Measurements from ENCODE around the gene MIAT.
A peak's percentile ranks its signal among the peaks of the same experiment; 100 is the strongest.
"Not testable (repeated sequence)": the region's sequence is repeated elsewhere in the genome, so short reads cannot be mapped to it uniquely, and the experiment has no call there.

The MIAT gene

GRCh38 chr22:26656891-26657851, at the start of gene MIAT:
TSS of gene MIAT (plus strand) at chr22:26657588.
- no peaks in the 10 kb centered on the region for H3K36me3 Mint-ChIP-seq
- peak within 1 kb of the TSS; percentile 90 for H3K4me3 Mint-ChIP-seq
- H3K27me3 Mint-ChIP-seq: no peaks in the 10 kb centered on the region
- peak within 1 kb of the TSS; percentile 35 for H3K27ac Mint-ChIP-seq
- H3K4me1 Mint-ChIP-seq: peaks cover 26% of the 10 kb centered on the region
- no peaks in the 10 kb centered on the region for H3K9me3 Mint-ChIP-seq

GRCh38 chr22:26608129-26608528, 49.3 kb upstream of the MIAT start:
- no peaks in the 10 kb centered on the region for H3K36me3 Mint-ChIP-seq
- H3K4me3 Mint-ChIP-seq: no peak overlapping the region
- H3K9me3 Mint-ChIP-seq: no peaks in the 10 kb centered on the region
- H3K4me1 Mint-ChIP-seq: peaks cover 5% of the 10 kb centered on the region
- H3K27ac Mint-ChIP-seq: no peak overlapping the region
- H3K27me3 Mint-ChIP-seq: no peaks in the 10 kb centered on the region

GRCh38 chr22:26609287-26609686, 48.1 kb upstream of the MIAT start:
- no peak overlapping the region for H3K27ac Mint-ChIP-seq
- no peaks in the 10 kb centered on the region for H3K27me3 Mint-ChIP-seq
- H3K4me3 Mint-ChIP-seq: no peak overlapping the region
- no peaks in the 10 kb centered on the region for H3K9me3 Mint-ChIP-seq
- H3K4me1 Mint-ChIP-seq: peaks cover 5% of the 10 kb centered on the region
- no peaks in the 10 kb centered on the region for H3K36me3 Mint-ChIP-seq

GRCh38 chr22:26610072-26610958, 47.1 kb upstream of the MIAT start:
- Mint-ChIP-seq H3K9me3 (no peaks in the 10 kb centered on the region), H3K4me1 (peaks cover 5% of the 10 kb centered on the region), H3K27me3 (no peaks in the 10 kb centered on the region), H3K36me3 (no peaks in the 10 kb centered on the region), H3K4me3 (no peak overlapping the region), H3K27ac (no peak overlapping the region)

GRCh38 chr22:26610996-26611395, 46.4 kb upstream of the MIAT start:
- H3K4me1 Mint-ChIP-seq: peaks cover 5% of the 10 kb centered on the region
- no peak overlapping the region for H3K27ac Mint-ChIP-seq
- no peaks in the 10 kb centered on the region for H3K36me3 Mint-ChIP-seq
- no peaks in the 10 kb centered on the region for H3K9me3 Mint-ChIP-seq
- no peaks in the 10 kb centered on the region for H3K27me3 Mint-ChIP-seq
- no peak overlapping the region for H3K4me3 Mint-ChIP-seq

GRCh38 chr22:26612652-26613051, 44.7 kb upstream of the MIAT start:
- no peaks in the 10 kb centered on the region for H3K27me3 Mint-ChIP-seq
- H3K4me1 Mint-ChIP-seq: peaks cover 5% of the 10 kb centered on the region
- no peak overlapping the region for H3K27ac Mint-ChIP-seq
- H3K9me3 Mint-ChIP-seq: no peaks in the 10 kb centered on the region
- H3K4me3 Mint-ChIP-seq: no peak overlapping the region
- H3K36me3 Mint-ChIP-seq: no peaks in the 10 kb centered on the region

- not testable (repeated sequence) for H3K4me3 Mint-ChIP-seq, H3K27ac Mint-ChIP-seq, H3K36me3 Mint-ChIP-seq, H3K4me1 Mint-ChIP-seq, H3K27me3 Mint-ChIP-seq, H3K9me3 Mint-ChIP-seq
Observed at GRCh38 chr22:26613753-26614152, 43.6 kb upstream of the MIAT start.

- Mint-ChIP-seq H3K27ac (peak overlapping the region; percentile 63), H3K9me3 (no peaks in the 10 kb centered on the region), H3K4me1 (peaks cover 5% of the 10 kb centered on the region), H3K27me3 (no peaks in the 10 kb centered on the region), H3K36me3 (no peaks in the 10 kb centered on the region), H3K4me3 (no peak overlapping the region)
Observed at GRCh38 chr22:26614322-26614721, 43.1 kb upstream of the MIAT start.

GRCh38 chr22:26615149-26615548, 42.2 kb upstream of the MIAT start:
- Mint-ChIP-seq H3K4me3 (no peak overlapping the region), H3K27ac (no peak overlapping the region)

GRCh38 chr22:26615830-26616435, 41.5 kb upstream of the MIAT start:
- no peak overlapping the region for H3K27ac Mint-ChIP-seq
- H3K4me3 Mint-ChIP-seq: no peak overlapping the region

More at GRCh38 chr22:26615149-26615548, 42.2 kb upstream of the MIAT start:
- H3K9me3 Mint-ChIP-seq: no peaks in the 10 kb centered on the region
- H3K4me1 Mint-ChIP-seq: peaks cover 4% of the 10 kb centered on the region
- no peaks in the 10 kb centered on the region for H3K27me3 Mint-ChIP-seq
- H3K36me3 Mint-ChIP-seq: no peaks in the 10 kb centered on the region

GRCh38 chr22:26616650-26617049, 40.7 kb upstream of the MIAT start:
- H3K9me3 Mint-ChIP-seq: no peaks in the 10 kb centered on the region
- no peak overlapping the region for H3K4me3 Mint-ChIP-seq
- H3K4me1 Mint-ChIP-seq: no peaks in the 10 kb centered on the region
- H3K27me3 Mint-ChIP-seq: no peaks in the 10 kb centered on the region
- H3K27ac Mint-ChIP-seq: no peak overlapping the region
- no peaks in the 10 kb centered on the region for H3K36me3 Mint-ChIP-seq

More at GRCh38 chr22:26615830-26616435, 41.5 kb upstream of the MIAT start:
- Mint-ChIP-seq H3K27me3 (no peaks in the 10 kb centered on the region), H3K4me1 (no peaks in the 10 kb centered on the region), H3K9me3 (no peaks in the 10 kb centered on the region), H3K36me3 (no peaks in the 10 kb centered on the region)

- no peaks in the 10 kb centered on the region for H3K36me3 Mint-ChIP-seq
- H3K27ac Mint-ChIP-seq: peak within 1 kb of the TSS; percentile 10
- no peaks in the 10 kb centered on the region for H3K4me1 Mint-ChIP-seq
- no peaks in the 10 kb centered on the region for H3K9me3 Mint-ChIP-seq
- no peaks in the 10 kb centered on the region for H3K27me3 Mint-ChIP-seq
- H3K4me3 Mint-ChIP-seq: no peak within 1 kb of the TSS
Observed at GRCh38 chr22:26617271-26618199, 39.9 kb upstream of the MIAT start, which contains the start of gene CRYBB1. TSS of gene CRYBB1 (minus strand) at chr22:26618027. CDS start at chr22:26616319, 1,708 bp downstream.

GRCh38 chr22:26618455-26618854, 38.9 kb upstream of the MIAT start:
- no peak overlapping the region for H3K4me3 Mint-ChIP-seq
- no peaks in the 10 kb centered on the region for H3K27me3 Mint-ChIP-seq
- no peaks in the 10 kb centered on the region for H3K36me3 Mint-ChIP-seq
- no peak overlapping the region for H3K27ac Mint-ChIP-seq
- H3K9me3 Mint-ChIP-seq: no peaks in the 10 kb centered on the region
- no peaks in the 10 kb centered on the region for H3K4me1 Mint-ChIP-seq

GRCh38 chr22:26619510-26619909, 37.9 kb upstream of the MIAT start:
- Mint-ChIP-seq H3K9me3 (peaks cover 5% of the 10 kb centered on the region), H3K36me3 (no peaks in the 10 kb centered on the region), H3K27me3 (no peaks in the 10 kb centered on the region), H3K4me1 (no peaks in the 10 kb centered on the region), H3K27ac (no peak overlapping the region), H3K4me3 (no peak overlapping the region)

Data from activated naive CD4-positive, alpha-beta T cell treated with anti-CD3 and anti-CD28 coated beads, Interleukin-2, amount 50 U/mL, for 24 hours (primary cell).